MM.1S (cell line): ENCODE measurements around the gene HSP90AA1.

Experiments used
- CTCF ChIP-seq: fragments of 300-600 bp; sonication (generic); IDR thresholded peaks from 2 replicates; pipeline ENCODE4 v1.5.1; 2016; ENCODE audit warnings: antibody characterized with exemption, low read length, mixed read lengths
- EZH2 ChIP-seq: fragments of 300-600 bp; sonication (generic); optimal IDR thresholded peaks from 2 replicates; pipeline ENCODE3; 2017; ENCODE audit warnings: low read depth, mild to moderate bottlenecking, antibody characterized with exemption, low read length, mixed read lengths
- EZH2phosphoT487 ChIP-seq: fragments of 300-600 bp; sonication (generic); IDR thresholded peaks from 2 replicates; pipeline ENCODE4 v1.6.1; 2018; ENCODE audit warnings: antibody characterized with exemption, low read length

- TF ChIP-seq CTCF (no peak), EZH2 (no peak), EZH2phosphoT487 (no peak)
Measured at GRCh38 chr14:102033241-102033640, 53.6 kb downstream of the HSP90AA1 start.
